ENCODE measurements around the gene PDE6D.
A peak's percentile ranks its signal among the peaks of the same experiment; 100 is the strongest.
"Not testable (repeated sequence)": the region's sequence is repeated elsewhere in the genome, so short reads cannot be mapped to it uniquely, and the experiment has no call there.

Gene PDE6D

GRCh38 chr2:231715988-231716616 lies 65.0 kb downstream of the PDE6D start:
- peak overlapping the region; percentile 65 for H3K27ac Mint-ChIP-seq
- no peak overlapping the region for H3K4me3 Mint-ChIP-seq
- H3K4me1 Mint-ChIP-seq = peaks cover 38% of the 10 kb centered on the region
- H3K9me3 Mint-ChIP-seq = no peaks in the 10 kb centered on the region
- no peaks in the 10 kb centered on the region for H3K27me3 Mint-ChIP-seq
- peaks cover 16% of the 10 kb centered on the region for H3K36me3 Mint-ChIP-seq

DNA sequence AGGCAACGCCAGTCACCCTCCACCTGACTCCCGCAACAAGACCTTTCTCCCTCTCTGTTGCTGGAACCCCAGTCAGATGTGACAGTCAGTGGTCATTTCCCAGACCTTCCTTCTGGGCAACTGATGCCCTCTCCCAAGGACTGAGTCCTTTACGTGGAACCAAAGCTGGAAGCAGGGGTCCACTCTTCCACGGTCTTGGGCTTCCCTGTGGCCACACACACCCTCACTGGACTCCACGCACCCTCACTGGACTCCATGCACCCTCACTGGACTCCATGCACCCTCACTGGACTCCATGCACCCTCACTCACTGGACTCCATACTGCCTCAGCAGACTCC lies 65.6 kb downstream of the PDE6D start:
- Mint-ChIP-seq H3K36me3 (peaks cover 18% of the 10 kb centered on the region), H3K4me1 (peaks cover 38% of the 10 kb centered on the region), H3K27ac (peak overlapping the region; percentile 65), H3K27me3 (no peaks in the 10 kb centered on the region), H3K9me3 (no peaks in the 10 kb centered on the region), H3K4me3 (no peak overlapping the region)

DNA sequence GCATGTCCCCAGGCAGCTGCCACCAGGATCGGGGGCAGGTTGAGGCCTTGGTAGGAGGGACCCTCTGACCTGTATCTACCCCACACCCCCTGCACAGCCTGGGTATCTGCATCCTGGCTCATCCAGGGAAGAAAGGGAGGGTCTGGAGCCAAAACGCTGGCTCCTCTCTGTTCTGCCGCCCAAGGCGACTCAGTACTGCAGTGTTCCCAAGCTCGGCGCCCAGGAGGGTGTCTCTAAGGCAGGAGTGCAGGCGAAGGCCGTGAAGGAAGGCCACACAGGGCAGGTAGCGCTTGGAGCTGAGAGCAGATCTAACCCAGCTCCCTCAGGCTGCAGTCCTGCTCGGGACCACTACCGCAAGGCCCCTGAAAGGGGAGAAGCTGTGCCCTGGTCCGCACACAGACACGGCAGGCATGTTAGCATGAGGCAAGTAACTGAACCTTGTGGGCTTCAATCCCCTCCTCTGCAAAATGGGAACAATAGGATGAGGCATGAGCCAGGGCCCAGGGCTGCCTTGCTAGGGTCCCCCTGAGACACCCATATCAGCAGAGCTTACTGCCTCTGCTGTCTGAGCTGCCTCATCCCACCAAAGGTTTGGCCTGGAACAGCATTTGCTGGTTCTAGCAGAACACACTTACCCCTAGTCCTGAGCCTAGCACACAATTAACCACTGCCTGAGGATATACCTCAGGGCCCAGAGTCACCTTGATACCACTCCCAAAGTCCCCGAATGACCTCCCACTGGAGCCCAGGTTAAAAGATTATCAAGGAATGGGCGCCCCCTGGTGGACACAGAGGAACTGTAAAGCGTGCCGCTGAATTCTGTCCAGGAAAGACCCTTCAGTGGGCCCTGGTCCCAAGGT lies 66.2 kb downstream of the PDE6D start:
- Mint-ChIP-seq H3K36me3 (peaks cover 18% of the 10 kb centered on the region), H3K27ac (peak overlapping the region; percentile 65), H3K27me3 (no peaks in the 10 kb centered on the region), H3K4me1 (peaks cover 38% of the 10 kb centered on the region), H3K4me3 (no peak overlapping the region), H3K9me3 (no peaks in the 10 kb centered on the region)

DNA sequence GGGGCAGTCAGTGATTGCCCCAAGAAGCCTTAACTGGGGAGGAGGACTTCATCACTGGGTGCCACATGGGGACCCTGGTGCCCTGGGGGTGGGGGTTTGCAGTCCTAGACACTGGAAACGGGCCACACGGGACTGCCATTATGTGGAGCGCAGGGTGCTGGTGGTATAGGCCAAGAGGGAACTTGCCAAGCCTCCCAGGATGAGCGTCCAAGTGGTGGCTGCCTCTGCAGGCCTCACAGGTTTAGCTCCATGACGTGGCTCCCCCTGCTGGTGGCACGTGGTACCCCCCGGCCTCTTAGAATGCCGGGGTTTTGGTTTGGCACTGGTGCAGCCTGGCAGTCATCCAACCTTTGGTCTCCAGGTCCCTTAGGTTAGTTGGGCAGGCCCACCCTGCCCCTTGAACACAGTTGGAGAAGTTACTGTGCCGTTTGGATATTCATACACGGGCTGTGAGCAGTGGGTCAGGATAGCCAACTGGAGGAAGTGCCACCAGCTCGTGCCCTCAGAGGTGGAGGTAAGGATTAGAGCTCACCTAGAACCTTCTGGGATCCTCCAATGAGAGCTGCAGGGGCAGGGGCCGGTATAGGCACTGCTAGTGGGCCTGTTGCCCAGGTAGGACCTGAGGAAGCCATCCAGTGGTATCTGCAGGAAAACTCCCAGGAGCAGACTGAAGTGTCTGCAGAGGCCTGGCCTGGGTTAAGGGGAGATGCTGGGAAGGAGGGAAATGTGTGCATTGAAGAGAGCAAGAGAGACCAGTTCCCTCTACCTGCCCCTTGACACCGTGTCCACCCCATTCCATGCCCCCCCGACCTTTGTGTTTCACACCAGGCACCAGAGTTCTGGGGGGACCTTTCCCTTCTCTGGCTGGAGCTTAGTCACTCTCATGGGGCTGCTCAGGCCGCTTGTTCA lies 67.1 kb downstream of the PDE6D start:
- H3K27me3 Mint-ChIP-seq = no peaks in the 10 kb centered on the region
- peak overlapping the region; percentile 80 for H3K4me3 Mint-ChIP-seq
- H3K36me3 Mint-ChIP-seq = peaks cover 21% of the 10 kb centered on the region
- peaks cover 38% of the 10 kb centered on the region for H3K4me1 Mint-ChIP-seq
- H3K9me3 Mint-ChIP-seq = no peaks in the 10 kb centered on the region
- peak overlapping the region; percentile 96 for H3K27ac Mint-ChIP-seq

DNA sequence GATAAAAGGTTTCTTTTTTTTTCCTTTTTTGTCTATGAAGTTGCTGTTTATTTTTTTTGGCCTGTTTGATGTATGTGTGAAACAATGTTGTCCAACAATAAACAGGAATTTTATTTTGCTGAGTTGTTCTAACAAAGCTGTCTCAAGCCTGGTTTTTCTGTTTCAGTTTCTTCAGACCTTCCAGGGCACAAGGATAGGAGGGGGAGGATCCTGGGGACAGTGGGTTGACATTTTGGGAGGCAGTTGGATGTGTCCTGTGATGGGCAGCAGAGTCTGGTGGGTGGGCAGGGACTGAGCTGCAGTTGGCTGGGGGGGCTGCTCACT lies 67.7 kb downstream of the PDE6D start:
- H3K9me3 Mint-ChIP-seq, H3K27me3 Mint-ChIP-seq: not testable (repeated sequence)
- Mint-ChIP-seq H3K4me3 (peak overlapping the region; percentile 80), H3K36me3 (peaks cover 22% of the 10 kb centered on the region), H3K27ac (peak overlapping the region; percentile 96), H3K4me1 (peaks cover 38% of the 10 kb centered on the region)

- peaks cover 38% of the 10 kb centered on the region for H3K4me1 Mint-ChIP-seq
- H3K36me3 Mint-ChIP-seq = peaks cover 23% of the 10 kb centered on the region
- H3K27me3 Mint-ChIP-seq, H3K9me3 Mint-ChIP-seq: not testable (repeated sequence)
- peak overlapping the region; percentile 97 for H3K27ac Mint-ChIP-seq
- peak overlapping the region; percentile 94 for H3K4me3 Mint-ChIP-seq
These were observed 68.5 kb downstream of the PDE6D start for GRCh38 chr2:231712451-231713021.

DNA sequence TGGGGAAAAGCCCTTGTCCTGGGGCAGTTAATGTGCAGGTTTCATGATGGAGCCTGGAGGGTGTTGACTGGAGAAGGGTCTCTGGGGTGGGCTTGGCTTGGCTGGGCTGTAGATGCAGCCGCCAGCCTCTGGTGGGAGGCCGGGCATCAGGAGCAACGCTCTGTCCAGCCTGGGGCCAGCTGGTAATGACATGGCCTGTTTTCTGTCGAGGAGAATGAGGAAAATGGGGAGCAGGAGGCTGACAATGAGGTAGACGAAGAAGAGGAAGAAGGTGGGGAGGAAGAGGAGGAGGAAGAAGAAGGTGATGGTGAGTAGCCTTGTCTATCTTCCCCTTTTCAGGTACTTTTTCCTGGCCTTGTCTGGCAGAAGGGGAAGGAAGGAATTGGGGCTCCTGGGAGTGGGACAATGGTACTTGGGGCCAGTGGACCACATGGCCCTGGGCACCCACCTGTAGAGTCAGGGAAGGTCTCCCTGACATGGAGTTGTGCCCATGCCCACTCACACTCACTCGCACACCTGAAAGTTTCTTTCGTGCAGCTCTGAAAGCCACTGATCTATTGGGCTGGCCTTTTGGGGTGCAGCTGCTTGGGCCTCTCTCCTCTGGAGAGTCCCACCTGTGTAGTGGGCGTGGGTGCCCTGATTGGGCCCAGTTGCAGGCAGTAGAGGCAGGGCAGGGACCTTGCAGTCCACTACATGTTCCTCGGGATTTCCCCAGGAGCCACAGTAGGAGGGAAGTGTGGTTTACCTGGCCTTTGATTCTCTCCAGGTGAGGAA lies 69.2 kb downstream of the PDE6D start:
- Mint-ChIP-seq H3K4me3 (peak overlapping the region; percentile 94), H3K4me1 (peaks cover 38% of the 10 kb centered on the region), H3K27me3 (no peaks in the 10 kb centered on the region), H3K9me3 (no peaks in the 10 kb centered on the region), H3K36me3 (peaks cover 23% of the 10 kb centered on the region), H3K27ac (peak overlapping the region; percentile 97)

GRCh38 chr2:231710799-231711676 lies 70.0 kb downstream of the PDE6D start:
- Mint-ChIP-seq H3K4me3 (peak overlapping the region; percentile 94), H3K4me1 (peaks cover 39% of the 10 kb centered on the region), H3K36me3 (peaks cover 23% of the 10 kb centered on the region), H3K27ac (peak overlapping the region; percentile 97), H3K9me3 (no peaks in the 10 kb centered on the region), H3K27me3 (no peaks in the 10 kb centered on the region)

- Mint-ChIP-seq H3K4me1 (peaks cover 36% of the 10 kb centered on the region), H3K27me3 (no peaks in the 10 kb centered on the region), H3K4me3 (peak overlapping the region; percentile 94), H3K27ac (peak overlapping the region; percentile 96), H3K9me3 (no peaks in the 10 kb centered on the region), H3K36me3 (peaks cover 23% of the 10 kb centered on the region)
These were observed 70.9 kb downstream of the PDE6D start for GRCh38 chr2:231709981-231710798.

- Mint-ChIP-seq H3K9me3 (no peaks in the 10 kb centered on the region), H3K27ac (peak overlapping the region; percentile 96), H3K4me3 (peak overlapping the region; percentile 93), H3K36me3 (peaks cover 23% of the 10 kb centered on the region), H3K27me3 (no peaks in the 10 kb centered on the region), H3K4me1 (peaks cover 35% of the 10 kb centered on the region)
These were observed 71.5 kb downstream of the PDE6D start for GRCh38 chr2:231709636-231709980.

DNA sequence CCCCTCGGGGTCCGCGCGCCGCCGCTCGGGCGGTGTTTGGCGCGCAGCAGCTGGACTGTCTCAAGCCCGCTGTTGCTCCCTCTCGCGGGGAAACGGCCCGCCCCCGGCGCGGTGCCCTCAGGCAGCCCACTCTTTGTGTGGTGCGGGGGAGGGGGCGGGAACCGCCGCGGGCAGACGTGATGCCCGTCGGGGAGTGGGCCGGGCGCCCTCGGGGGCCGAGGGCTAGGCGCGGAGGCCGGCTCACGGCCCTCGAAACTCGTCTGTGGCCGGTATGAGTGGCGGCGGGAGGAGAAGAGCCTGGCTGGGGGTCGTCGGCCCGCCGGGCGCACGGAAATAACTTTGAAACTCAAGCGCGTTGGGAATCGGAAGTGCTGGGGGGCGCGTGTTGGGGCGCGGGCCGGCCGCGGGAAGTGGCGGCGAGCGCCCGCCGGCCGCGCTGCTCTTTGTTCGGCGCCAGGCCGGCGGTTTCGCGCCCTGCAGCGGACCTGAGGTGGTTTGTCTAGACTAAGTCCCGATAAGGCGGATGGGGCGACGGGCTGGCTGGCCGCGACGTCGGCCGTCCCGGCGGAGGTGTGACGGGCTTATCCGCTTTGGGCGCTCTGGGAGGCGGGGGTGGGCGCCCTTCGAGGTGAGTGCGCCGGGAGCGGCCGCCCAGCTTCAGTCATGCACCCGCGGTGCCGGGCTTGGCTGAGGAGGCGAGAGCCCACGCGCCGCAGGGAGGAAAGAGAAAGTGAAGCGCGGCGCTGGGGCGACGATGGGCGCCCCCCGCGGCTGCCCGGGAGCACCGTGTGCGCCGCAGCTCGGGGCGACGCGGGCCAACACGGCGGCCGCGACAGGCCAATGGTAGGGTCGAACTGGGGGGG lies 72.1 kb downstream of the PDE6D start:
- peaks cover 33% of the 10 kb centered on the region for H3K4me1 Mint-ChIP-seq
- no peaks in the 10 kb centered on the region for H3K27me3 Mint-ChIP-seq
- H3K4me3 Mint-ChIP-seq = peak overlapping the region; percentile 98
- H3K9me3 Mint-ChIP-seq = no peaks in the 10 kb centered on the region
- H3K36me3 Mint-ChIP-seq = peaks cover 23% of the 10 kb centered on the region
- peak overlapping the region; percentile 100 for H3K27ac Mint-ChIP-seq

- Mint-ChIP-seq H3K9me3 (no peaks in the 10 kb centered on the region), H3K27me3 (no peaks in the 10 kb centered on the region), H3K27ac (peak within 1 kb of the TSS; percentile 100), H3K4me3 (peak within 1 kb of the TSS; percentile 98), H3K4me1 (peaks cover 24% of the 10 kb centered on the region), H3K36me3 (peaks cover 20% of the 10 kb centered on the region)
These were observed 72.9 kb downstream of the PDE6D start, which contains the start of gene PTMA for GRCh38 chr2:231707927-231708772. PTMA (plus strand) TSS chr2:231708525; CDS start chr2:231708707, 182 bp downstream.

Measured in activated naive CD4-positive, alpha-beta T cell treated with anti-CD3 and anti-CD28 coated beads, Interleukin-2, amount 50 U/mL, for 24 hours (primary cell).